CD4-positive, alpha-beta T cell treated with Interleukin-6 for 4 hours (primary cell): ENCODE measurements around the gene STARD10.
A peak's percentile ranks its signal among the peaks of the same experiment; 100 is the strongest.

ENCODE experiments used
- DNase-seq: peaks from one replicate; pipeline ENCODE4 v3.0.0-alpha.2; 2020; ENCODE audit warnings: mixed read lengths

The STARD10 gene

DNA sequence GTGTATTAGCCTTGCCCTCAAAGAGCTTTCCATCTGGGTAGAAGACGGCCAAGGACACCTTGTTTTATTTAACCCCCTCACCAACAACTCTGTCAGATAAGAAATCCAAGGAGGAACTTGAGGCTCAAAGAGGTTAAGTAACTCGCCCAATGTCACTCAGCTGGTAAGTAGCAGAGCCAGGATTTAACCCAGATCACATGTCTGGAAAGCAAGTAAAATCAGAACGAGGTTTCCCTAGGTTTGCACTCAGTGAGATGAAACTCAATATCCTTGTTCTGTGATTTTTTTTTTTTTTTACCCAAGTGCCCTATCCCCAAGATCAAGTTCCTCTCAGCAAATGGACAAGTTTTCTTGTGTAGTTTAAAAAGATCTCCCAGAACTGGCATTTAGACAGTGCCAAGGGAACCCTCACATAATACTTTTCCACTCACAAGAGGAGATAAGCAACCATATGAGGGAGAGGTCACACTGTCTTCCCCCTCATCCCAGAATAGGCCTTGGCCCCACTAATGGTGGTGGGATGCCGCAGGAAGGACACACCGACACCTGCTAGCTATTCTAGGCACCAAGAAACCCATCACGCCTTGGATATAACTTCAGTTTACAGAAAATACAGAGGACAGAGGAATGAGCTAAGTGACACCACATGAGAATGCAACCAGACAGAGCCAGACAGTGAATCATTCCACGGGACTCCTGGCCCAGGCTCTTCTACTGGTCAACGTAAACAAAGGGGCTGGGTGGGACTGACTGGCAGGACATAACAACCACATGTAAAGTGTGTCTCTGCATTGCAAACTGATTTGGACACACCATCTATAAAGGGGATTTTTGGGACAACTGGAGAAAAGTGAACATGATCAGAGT is 33.1 kb downstream of the STARD10 start:
- DNase-seq, result no peak

DNA sequence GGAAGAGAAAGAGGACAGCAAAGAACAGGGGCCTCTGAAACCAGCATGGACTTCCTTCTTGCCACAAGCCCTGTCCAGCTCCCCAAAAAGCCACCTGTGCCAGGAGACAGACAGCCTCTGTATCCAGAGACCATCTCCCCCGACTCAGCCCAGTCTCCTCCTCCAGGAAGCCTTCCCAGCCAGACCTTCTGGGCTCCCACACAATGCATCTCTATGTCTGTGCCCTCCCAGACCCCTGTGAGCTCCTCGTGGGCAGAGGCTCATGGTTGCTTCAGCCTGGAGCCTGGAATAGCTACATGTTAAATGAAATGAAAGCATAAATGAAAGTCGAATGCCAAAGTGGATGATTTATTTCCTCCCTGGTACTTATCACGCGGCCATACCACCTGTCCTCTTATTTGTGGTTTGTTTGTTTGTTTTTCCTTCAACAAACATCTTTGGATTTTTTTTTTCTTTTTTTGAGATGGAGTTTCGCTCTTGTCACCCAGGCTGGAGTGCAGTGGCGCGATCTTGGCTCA is 34.3 kb downstream of the STARD10 start:
- no peak for DNase-seq

DNA sequence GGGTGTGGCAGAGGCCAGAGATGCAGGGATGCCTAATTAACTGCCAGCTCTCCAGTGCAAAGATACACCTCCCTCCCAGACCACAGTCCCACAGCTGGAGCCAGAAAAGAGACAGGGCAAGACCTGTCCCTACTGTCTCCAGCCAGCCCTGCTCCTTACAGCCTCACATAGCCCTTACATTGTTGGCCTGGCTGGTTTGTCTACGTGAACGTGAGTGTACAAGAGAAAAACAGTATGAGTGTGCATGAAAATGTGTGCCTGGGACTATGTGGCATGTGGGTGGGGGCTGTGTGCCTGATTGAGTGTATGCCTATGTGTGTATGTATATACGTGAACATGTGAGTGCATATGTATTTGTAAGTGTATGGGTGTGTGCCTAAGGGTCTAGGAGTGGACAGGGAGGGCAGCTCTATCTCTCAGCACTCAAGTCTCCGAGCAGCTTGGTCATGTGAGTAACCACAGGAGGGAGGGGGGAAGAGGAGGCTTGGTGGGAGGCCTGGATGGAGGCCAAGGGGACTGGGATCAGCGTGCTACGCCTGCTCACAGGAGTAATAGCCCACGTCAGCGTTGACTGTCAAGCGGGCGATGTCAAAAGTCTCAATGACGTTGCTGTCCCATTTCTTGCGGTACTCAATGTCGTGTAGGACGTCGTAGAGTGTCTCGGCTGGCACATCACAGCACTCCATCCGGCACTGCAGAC is 35.0 kb downstream of the STARD10 start:
- no peak for DNase-seq

- no peak for DNase-seq
Observed at GRCh38 chr11:72758304-72758689, 35.5 kb downstream of the STARD10 start.

GRCh38 chr11:72755713-72756285 is 38.0 kb downstream of the STARD10 start:
- DNase-seq, result no peak

DNA sequence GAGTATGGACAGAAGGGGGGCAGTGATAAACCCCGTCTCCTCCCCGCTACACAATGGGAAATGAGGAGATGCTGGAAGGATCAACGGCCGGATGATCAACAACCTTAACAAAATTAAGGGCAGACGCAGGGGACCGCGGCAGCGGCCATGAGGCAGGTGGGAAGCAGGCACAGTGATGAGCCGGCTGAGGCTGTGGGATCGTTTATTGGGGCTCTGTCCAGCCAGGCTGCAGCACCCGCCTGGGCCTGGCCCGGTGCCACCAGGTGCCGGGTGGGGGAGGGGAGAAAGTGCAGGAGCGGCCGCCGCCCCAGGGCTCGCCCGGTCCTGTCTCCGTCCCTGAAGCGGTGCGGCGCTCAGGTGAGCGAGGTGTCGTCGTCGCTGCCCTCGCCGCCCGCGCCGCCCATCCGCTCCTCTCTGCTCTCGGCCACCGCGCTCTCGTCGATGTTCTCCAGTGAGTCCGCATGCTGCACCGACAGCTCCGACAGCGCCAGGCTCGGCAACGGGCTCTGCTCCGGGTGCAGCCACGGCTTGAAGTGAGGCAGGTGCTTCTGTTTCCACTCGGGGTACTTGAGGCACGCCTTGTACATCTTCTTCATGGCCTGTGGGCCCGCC is 39.2 kb downstream of the STARD10 start:
- DNase-seq, result no peak

DNA sequence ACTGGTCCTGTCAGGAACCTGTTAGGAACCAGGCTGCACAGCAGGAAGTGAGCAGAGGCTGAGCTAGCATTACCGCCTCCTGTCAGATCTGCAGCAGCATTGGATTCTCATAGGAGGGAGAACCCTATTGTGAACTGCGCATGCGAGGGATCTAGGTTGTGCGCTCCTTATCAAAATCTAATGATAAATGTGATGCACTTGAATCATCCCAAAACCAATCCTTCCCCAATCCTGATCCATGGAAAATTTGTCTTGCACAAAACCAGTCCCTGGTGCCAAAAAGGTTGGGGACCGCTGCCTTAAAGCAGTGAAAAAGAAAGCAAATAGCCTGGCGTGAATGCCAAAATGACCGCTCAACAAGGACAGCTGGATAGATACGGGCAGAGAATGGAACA is 39.7 kb downstream of the STARD10 start:
- no peak for DNase-seq

DNA sequence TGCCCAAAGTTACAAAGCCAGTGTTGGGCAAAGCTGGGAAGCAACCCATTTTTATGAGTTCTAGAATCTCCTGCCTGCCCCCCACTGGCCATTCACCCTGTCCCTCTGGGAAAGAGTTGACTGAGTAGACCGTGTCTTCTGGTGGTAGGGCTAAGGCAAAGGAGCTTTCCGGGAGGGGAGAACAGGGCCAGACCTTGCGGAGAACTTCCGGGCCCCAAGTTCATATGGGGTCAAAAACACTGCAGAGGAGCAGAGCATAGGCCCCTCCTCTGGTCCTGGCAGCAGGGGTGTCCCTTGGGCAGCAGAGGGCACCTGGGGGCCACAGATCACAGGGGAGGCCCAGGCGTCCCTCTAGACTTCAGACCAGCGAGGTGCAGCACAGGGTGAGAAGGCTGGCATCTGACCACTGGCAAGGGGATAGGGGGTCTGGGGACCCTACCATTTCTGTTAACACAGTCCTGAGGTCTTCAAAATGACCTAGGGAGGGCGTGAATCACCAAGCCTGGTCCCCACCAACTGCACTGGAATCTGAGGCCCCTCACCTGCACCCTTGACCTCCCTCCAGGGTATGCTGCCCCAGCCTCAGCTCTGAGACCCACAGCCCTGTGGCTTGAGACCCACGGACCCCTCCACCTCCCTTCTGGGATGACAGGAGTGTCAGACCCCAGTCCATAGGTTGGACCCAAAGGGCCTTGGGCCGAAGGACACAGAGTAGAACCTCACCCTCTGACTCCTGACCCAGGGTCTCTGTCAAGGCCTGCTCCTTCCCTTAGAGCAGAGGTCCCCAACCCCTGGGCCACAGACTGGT is 40.3 kb downstream of the STARD10 start:
- DNase-seq, result no peak

GRCh38 chr11:72752088-72752914 is 41.5 kb downstream of the STARD10 start, which contains the start of gene ARAP1:
Gene ARAP1 (minus strand): TSS chr11:72752408. CDS start chr11:72727128, 25,280 bp downstream.
- peak; percentile 89 for DNase-seq

- DNase-seq, result peak; percentile 24
Observed at GRCh38 chr11:72751116-72752087, 42.4 kb downstream of the STARD10 start.

- no peak for DNase-seq
Observed at GRCh38 chr11:72750556-72751115, 43.2 kb downstream of the STARD10 start.

DNA sequence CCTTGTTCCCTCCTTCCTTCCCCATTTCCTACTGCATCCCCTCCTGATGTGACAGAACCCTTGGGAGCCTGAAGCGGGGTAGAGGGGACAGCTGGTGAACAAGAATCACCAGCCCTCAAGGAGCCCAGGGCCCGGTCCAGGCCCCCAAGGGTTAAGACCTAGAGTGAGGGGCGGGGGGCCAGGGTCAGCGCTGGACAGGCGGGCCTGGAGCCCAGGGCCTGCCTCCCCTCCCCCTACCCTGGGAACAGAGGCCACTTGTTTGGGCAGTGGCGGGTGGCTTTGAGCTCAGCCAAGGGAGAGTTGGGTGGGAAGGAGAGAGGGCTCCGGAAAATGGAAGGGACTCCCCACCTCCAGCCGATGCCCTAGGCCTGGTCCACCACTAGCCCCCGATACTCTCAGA is 43.8 kb downstream of the STARD10 start:
- no peak for DNase-seq

DNA sequence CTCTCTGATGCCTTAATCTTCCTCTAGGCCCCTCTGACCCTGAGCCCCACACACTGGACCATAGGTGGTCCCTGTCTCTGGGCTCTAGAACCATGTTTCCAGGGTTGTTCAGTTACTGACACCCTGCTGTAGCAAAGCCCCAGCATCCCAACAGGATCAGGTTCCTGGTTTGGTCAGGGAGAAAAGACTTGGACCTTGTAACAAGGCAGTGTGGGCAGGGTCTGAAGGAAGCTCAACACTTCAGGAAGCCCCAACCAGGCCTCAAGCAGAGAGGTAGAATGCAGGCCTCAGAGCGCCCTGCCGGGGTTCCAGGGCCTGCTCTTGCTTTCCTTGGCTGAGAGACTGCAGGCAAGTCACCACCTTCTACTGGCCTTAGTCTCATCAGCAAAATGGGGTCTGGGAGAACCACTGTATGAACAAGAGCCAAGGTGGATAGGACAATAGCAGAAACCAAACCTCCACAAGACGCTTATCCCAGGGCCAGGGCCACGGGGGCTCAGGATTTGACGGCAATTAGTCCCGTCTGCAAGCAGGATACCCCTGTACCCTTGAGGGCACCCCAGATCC is 46.5 kb downstream of the STARD10 start:
- no peak for DNase-seq

- no peak for DNase-seq
Observed at GRCh38 chr11:72746821-72747220, 47.0 kb downstream of the STARD10 start.

- no peak for DNase-seq
Observed at GRCh38 chr11:72745925-72746550, 47.8 kb downstream of the STARD10 start.

DNA sequence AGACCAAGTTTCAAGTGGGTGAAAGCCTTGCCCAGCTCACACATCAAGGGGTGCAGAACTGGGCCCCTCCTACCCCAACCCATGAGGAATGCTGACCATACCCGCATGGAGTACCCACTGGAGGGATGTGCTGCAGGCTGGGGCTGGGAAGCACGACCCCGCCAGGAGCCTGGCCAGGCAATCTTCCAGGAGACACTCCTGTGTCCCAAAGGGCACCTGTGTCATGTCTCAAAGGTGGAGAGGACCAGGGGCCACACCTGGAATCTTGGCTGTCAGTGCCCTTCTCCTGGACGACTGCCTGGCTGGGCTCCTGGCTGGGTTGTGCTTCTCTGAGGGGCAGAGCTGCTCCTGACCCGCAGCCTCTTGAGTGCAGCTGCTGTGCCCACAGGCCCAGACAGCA is 48.3 kb downstream of the STARD10 start:
- no peak for DNase-seq

DNA sequence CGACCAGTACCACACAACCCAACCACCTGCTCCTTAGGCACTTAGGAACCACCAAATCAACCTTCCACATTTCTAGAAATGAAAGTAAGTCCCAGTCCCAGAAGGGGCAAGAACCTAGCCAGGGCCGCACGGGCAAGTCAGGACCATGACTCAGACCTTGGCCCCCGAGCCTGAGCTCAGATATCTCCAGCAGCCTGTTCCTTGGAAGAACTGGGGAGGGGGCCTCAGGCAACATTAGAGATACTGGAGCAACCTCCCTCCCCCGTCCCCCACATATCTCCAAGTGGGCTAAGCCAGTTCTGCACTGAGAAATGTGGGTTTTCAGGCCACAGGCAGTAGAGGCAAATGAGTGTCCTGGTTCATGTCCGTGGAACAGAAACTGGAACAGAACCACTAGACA is 49.4 kb downstream of the STARD10 start:
- DNase-seq, result no peak

DNA sequence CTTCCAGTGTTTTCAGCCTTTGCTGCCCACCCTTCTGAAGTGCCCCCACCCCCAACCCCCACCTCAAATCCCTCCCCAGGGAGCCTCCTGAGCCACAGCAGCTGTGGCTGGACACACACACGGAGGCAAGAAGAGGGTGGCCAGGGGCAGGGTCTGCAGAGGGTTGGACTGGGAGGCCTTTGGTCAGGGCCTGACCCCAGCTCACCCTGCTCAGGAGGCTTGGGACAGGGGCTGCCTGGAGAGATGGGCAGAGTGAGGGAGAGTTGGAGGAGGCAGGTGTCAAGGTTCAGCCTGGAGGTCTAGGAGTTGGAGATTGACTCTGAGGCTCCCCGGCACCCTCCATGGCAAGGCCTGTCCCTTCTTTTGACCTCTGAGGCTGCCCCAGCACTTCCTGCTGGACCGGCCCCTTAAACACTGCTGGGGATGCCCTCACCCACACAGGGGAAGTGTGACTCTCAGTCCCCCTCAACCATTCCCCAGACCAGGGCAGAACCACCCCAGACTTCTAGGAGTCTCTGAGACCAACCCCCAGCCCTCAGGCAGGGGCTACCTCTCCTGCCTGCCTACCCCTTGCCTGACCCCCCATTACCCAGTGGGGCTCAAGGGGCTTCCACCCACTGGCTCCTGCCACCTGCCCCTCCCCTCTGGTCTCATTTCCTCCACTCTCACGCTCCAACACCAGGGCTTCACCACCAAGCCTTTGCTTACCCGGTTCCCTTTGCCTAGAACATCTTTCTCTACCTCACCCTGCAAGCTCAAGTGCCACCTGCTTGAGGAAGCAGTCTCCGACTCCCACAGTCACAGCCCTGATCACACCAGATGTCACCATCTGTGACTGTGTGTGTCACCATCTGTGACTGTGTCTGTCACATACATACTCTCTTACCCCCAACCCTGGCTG is 50.3 kb downstream of the STARD10 start:
- DNase-seq, result no peak
